ENCODE results near the gene SEMA4G.

Gene SEMA4G

DNA sequence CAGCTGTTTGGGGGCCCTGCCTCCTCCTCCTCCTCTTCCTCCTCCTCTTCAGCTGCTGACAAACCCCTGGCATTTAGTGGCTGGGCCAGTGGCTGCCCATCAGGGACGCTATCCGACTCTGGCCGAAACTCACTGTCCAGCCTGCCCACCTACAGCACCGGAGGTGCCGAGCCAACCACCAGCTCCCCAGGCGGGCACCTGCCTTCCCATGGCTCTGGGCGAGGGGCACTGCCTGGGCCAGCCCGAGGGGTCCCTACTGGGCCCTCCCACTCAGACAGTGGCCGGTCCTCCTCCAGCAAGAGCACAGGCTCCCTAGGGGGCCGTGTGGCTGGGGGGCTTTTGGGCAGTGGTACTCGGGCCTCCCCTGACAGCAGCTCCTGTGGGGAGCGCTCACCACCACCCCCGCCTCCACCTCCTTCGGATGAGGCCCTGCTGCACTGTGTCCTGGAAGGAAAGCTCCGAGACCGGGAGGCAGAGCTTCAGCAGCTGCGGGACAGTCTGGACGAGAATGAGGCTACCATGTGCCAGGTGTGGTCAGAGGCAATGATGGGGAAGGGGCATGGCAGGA is 34.4 kb downstream of the SEMA4G start:
- Histone ChIP-seq H3K27ac (ENCODE audit: low read length) (no peak overlapping the region), H3K36me3 (ENCODE audit: insufficient read depth, low read depth, low read length) (peaks cover 48% of the 10 kb centered on the region), H3K27me3 (ENCODE audit: insufficient read depth, low read length) (no peaks in the 10 kb centered on the region), H3K9ac (ENCODE audit: low read depth, low read length) (no peak overlapping the region), H3K4me3 (ENCODE audit: low read length) (no peak overlapping the region), H3K9me3 (ENCODE audit: insufficient read depth, low read depth, low read length) (no peaks in the 10 kb centered on the region), H3K4me1 (ENCODE audit: insufficient read depth, low read length) (peaks cover 11% of the 10 kb centered on the region)

GRCh38 chr10:101005361-101005760 is 36.1 kb downstream of the SEMA4G start:
- Histone ChIP-seq H3K36me3 (ENCODE audit: insufficient read depth, low read depth, low read length) (peaks cover 48% of the 10 kb centered on the region), H3K4me1 (ENCODE audit: insufficient read depth, low read length) (peaks cover 10% of the 10 kb centered on the region), H3K9ac (ENCODE audit: low read depth, low read length) (no peak overlapping the region), H3K4me3 (ENCODE audit: low read length) (no peak overlapping the region), H3K27ac (ENCODE audit: low read length) (no peak overlapping the region), H3K27me3 (ENCODE audit: insufficient read depth, low read length) (no peaks in the 10 kb centered on the region), H3K9me3 (ENCODE audit: insufficient read depth, low read depth, low read length) (no peaks in the 10 kb centered on the region)

DNA sequence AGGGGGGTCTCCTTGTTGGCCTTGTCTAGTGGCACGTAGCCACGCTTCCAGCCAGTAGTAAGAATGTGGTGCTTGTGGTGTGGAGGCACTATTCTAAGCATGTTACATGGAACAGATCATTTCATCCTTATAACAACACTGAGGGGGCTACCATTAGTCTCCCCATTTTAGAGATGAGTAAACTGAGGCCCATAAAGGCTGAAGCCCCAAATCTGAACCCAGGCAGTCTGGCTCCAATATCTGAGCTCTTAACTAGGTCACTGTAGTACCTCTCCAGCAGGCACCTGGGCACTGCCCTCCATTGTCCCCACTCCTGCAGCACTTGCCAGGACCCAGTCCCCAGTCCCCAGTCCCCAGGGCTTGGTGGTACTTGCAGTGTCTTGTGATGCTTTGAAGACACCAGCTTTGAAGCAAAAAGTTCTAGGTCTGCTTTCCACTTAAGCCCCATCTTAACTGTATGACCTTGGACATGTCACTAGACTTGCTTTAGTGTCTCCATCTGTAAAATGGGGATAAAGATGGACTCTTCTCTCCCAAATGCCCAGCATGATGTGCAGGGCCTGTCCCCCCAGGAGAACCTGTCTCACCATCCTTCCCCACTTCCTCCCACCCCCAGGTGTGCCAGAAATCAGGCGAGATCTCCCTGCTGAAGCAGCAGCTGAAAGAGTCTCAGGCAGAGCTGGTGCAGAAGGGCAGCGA is 36.7 kb downstream of the SEMA4G start:
- no peak overlapping the region for H3K4me3 ChIP-seq (ENCODE audit: low read length)
- no peak overlapping the region for H3K9ac ChIP-seq (ENCODE audit: low read depth, low read length)
- peaks cover 48% of the 10 kb centered on the region for H3K36me3 ChIP-seq (ENCODE audit: insufficient read depth, low read depth, low read length)
- no peaks in the 10 kb centered on the region for H3K9me3 ChIP-seq (ENCODE audit: insufficient read depth, low read depth, low read length)
- no peak overlapping the region for H3K27ac ChIP-seq (ENCODE audit: low read length)
- H3K27me3 ChIP-seq (ENCODE audit: insufficient read depth, low read length) = no peaks in the 10 kb centered on the region
- H3K4me1 ChIP-seq (ENCODE audit: insufficient read depth, low read length) = peaks cover 4% of the 10 kb centered on the region

DNA sequence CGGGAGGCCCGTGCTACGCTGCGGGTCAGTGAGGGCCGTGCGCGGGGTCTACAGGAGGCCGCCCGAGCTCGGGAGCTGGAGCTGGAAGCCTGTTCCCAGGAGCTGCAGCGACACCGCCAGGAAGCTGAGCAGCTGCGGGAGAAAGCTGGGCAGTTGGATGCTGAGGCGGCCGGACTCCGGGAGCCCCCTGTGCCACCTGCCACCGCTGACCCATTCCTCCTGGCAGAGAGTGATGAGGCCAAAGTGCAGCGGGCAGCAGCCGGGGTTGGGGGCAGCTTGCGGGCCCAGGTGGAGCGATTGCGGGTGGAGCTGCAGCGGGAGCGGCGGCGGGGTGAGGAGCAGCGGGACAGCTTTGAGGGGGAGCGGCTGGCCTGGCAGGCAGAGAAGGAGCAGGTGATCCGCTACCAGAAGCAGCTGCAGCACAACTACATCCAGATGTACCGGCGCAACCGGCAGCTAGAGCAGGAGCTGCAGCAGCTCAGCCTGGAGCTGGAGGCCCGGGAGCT is 37.3 kb downstream of the SEMA4G start:
- H3K9me3 ChIP-seq (ENCODE audit: insufficient read depth, low read depth, low read length) = no peaks in the 10 kb centered on the region
- H3K27me3 ChIP-seq (ENCODE audit: insufficient read depth, low read length) = no peaks in the 10 kb centered on the region
- H3K9ac ChIP-seq (ENCODE audit: low read depth, low read length) = no peak overlapping the region
- H3K4me3 ChIP-seq (ENCODE audit: low read length) = no peak overlapping the region
- H3K27ac ChIP-seq (ENCODE audit: low read length) = no peak overlapping the region
- peaks cover 48% of the 10 kb centered on the region for H3K36me3 ChIP-seq (ENCODE audit: insufficient read depth, low read depth, low read length)
- no peaks in the 10 kb centered on the region; the same call in 1 of the 2 replicates for H3K4me1 ChIP-seq (ENCODE audit: insufficient read depth, low read length)

GRCh38 chr10:101007099-101007711 is 37.9 kb downstream of the SEMA4G start:
- Histone ChIP-seq H3K4me1 (ENCODE audit: insufficient read depth, low read length) (no peaks in the 10 kb centered on the region), H3K36me3 (ENCODE audit: insufficient read depth, low read depth, low read length) (peaks cover 48% of the 10 kb centered on the region)

DNA sequence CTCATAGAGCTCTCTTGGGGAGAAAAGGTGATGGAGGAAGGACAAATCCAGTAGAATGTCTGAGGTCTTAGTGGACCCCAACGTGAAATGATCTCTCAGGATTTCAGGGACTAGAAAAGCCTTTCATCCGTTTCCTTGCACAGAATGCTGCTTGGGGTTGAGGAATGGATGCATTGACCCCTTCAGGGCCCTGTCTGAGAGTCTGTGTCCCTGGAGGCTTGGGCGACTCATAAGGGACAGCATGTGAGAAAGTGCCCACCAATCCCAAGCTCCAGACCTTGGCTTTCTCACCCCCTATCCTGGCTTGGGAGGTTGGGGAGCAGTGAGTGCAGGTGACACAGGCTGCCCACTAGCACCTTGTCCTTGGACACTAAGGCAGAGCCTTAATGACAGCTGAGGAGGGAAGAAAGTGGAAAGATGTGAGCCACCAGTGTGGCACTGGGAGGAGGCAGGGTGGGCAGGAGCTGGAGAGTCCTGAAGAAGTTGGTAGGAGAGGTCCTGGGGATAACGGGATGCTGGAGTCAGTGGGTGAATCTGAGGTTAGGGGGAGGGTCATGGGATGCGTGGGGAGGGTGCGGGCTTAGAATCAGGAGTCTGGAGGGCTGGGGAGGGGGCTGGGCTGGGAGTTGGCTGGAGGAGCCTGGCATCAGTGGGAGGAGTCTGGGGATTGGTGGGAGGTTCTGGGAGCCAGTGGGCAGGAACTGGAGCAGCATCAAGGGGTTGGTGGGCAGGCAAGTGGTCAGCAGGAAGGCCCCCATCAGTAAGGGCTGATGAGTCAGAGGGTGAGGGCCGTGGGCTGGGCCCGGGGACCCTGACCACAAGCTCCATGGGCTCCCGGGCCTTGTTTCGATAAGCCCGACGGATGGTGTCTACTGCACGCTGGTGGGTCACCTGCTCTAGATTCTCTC is 38.9 kb downstream of the SEMA4G start:
- H3K4me3 ChIP-seq (ENCODE audit: low read length) = no peak overlapping the region
- H3K36me3 ChIP-seq (ENCODE audit: insufficient read depth, low read depth, low read length) = peaks cover 42% of the 10 kb centered on the region
- H3K9me3 ChIP-seq (ENCODE audit: insufficient read depth, low read depth, low read length) = no peaks in the 10 kb centered on the region
- no peak overlapping the region for H3K9ac ChIP-seq (ENCODE audit: low read depth, low read length)
- H3K27me3 ChIP-seq (ENCODE audit: insufficient read depth, low read length) = no peaks in the 10 kb centered on the region
- no peaks in the 10 kb centered on the region for H3K4me1 ChIP-seq (ENCODE audit: insufficient read depth, low read length)
- no peak overlapping the region for H3K27ac ChIP-seq (ENCODE audit: low read length)

More at GRCh38 chr10:101007099-101007711, 37.9 kb downstream of the SEMA4G start:
- no peaks in the 10 kb centered on the region for H3K9me3 ChIP-seq (ENCODE audit: insufficient read depth, low read depth, low read length)
- no peaks in the 10 kb centered on the region for H3K27me3 ChIP-seq (ENCODE audit: insufficient read depth, low read length)
- no peak overlapping the region for H3K4me3 ChIP-seq (ENCODE audit: low read length)
- no peak overlapping the region for H3K9ac ChIP-seq (ENCODE audit: low read depth, low read length)
- H3K27ac ChIP-seq (ENCODE audit: low read length) = no peak overlapping the region

DNA sequence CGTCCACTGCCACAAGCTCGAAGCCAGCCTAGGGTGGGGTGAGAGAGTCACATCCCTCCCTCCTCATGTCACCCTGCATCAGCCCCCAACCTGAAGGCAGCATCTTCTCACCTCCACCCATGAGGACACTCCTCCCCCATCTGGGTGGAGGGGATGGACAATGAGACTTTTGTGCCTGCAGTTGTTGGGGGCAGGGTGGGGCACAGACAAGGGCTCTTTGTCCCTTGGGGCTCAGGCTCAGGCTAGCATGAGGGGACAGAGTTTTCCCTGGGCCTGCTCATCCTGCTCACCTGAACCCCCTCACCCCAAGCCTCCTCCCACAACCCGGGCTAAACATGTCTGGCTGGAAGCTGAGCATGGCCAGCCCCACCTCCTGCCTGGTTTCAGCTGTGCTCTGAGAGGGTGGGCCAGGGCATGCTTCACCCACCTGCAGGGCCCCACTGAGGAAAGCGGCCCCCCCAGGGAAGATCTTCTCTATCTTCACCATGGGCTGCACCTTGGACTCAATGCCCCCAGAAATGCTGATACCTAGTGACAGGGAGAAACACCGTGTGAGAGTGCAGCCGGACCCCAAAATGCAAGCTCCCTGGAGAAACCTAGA is 39.6 kb downstream of the SEMA4G start:
- H3K4me3 ChIP-seq (ENCODE audit: low read length) = no peak overlapping the region
- peaks cover 35% of the 10 kb centered on the region for H3K36me3 ChIP-seq (ENCODE audit: insufficient read depth, low read depth, low read length)
- no peaks in the 10 kb centered on the region for H3K9me3 ChIP-seq (ENCODE audit: insufficient read depth, low read depth, low read length)
- no peak overlapping the region for H3K27ac ChIP-seq (ENCODE audit: low read length)
- H3K27me3 ChIP-seq (ENCODE audit: insufficient read depth, low read length) = no peaks in the 10 kb centered on the region
- H3K4me1 ChIP-seq (ENCODE audit: insufficient read depth, low read length) = no peaks in the 10 kb centered on the region
- no peak overlapping the region for H3K9ac ChIP-seq (ENCODE audit: low read depth, low read length)

DNA sequence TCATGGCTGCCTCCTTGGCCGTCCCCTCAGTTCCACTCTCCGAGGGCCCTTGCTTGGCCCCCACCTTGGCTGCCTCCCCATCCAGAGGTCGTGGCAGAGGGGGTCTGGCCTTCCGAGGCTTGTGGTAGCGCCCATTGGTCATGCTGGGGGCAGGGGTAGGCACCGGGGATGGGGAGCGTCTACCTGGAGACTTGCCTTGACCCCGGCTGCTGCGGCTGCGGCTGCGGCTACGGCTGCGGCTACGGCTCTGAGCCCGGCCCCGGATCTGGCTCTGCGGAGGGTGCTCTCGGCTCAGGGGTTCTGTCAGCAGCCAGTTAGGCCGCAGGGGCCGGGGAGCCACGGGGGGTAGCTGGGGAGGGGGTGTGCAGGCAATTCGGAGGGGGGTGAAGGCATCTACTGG is 41.0 kb downstream of the SEMA4G start:
- Histone ChIP-seq H3K36me3 (ENCODE audit: insufficient read depth, low read depth, low read length) (peaks cover 22% of the 10 kb centered on the region), H3K27me3 (ENCODE audit: insufficient read depth, low read length) (peaks cover 10% of the 10 kb centered on the region), H3K9ac (ENCODE audit: low read depth, low read length) (no peak overlapping the region), H3K4me1 (ENCODE audit: insufficient read depth, low read length) (no peaks in the 10 kb centered on the region), H3K27ac (ENCODE audit: low read length) (no peak overlapping the region), H3K9me3 (ENCODE audit: insufficient read depth, low read depth, low read length) (no peaks in the 10 kb centered on the region), H3K4me3 (ENCODE audit: low read length) (no peak overlapping the region)

DNA sequence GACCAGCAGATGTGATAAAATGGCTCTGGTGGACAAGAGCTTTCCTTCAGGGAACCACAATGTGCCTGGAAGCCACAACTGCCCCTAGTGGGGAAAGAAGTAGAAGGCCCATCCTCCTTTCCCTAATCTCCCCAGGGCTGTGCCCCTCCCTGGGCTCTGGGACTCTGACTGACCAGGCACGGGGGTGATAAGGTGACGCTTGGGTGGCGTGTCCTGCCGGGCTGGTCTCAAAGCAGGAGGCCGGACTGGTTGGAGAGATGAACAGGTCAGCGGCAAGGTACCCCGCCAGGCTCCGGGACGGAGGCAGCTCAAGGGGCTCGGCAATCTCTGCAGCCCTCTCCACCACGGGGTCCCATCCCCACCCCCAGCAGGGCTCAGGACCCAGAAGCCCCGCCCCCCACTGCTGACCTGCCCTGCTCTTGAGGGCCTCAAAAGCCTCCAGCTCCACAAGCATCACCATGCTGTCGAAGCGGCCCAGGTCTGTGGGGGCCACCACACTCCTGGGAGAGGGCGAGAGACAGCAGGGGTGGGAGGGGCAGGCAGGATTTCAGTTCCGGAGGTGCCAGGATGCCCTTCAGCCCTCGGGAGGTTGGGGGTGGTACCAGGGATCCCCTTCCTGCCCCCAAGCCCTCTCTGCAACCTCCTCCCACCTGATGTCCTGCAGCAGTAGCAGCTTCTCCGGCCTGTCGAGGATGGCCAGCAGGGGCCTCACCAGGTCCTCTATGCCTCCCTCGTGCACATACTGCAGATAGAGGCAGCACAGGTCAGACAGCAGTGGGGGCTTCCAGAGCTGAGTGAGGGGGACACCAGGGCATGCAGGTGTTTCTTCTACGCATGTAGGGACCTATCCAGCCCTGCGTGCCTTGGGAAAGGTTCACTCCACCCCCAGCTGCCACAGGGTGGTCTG is 42.5 kb downstream of the SEMA4G start:
- H3K4me1 ChIP-seq (ENCODE audit: insufficient read depth, low read length) = no peaks in the 10 kb centered on the region
- H3K9ac ChIP-seq (ENCODE audit: low read depth, low read length) = no peak overlapping the region
- H3K27me3 ChIP-seq (ENCODE audit: insufficient read depth, low read length) = peaks cover 24% of the 10 kb centered on the region
- H3K27ac ChIP-seq (ENCODE audit: low read length) = no peak overlapping the region
- no peak overlapping the region for H3K4me3 ChIP-seq (ENCODE audit: low read length)
- H3K36me3 ChIP-seq (ENCODE audit: insufficient read depth, low read depth, low read length) = peaks cover 7% of the 10 kb centered on the region; the same call in 1 of the 2 replicates
- no peaks in the 10 kb centered on the region for H3K9me3 ChIP-seq (ENCODE audit: insufficient read depth, low read depth, low read length)

- Histone ChIP-seq H3K36me3 (ENCODE audit: insufficient read depth, low read depth, low read length) (no peaks in the 10 kb centered on the region), H3K9ac (ENCODE audit: low read depth, low read length) (no peak overlapping the region), H3K4me3 (ENCODE audit: low read length) (no peak overlapping the region), H3K27me3 (ENCODE audit: insufficient read depth, low read length) (peaks cover 34% of the 10 kb centered on the region), H3K4me1 (ENCODE audit: insufficient read depth, low read length) (no peaks in the 10 kb centered on the region), H3K27ac (ENCODE audit: low read length) (no peak overlapping the region), H3K9me3 (ENCODE audit: insufficient read depth, low read depth, low read length) (no peaks in the 10 kb centered on the region)
Measured at GRCh38 chr10:101012525-101013364, 43.4 kb downstream of the SEMA4G start.
